Keratinocyte (primary cell): ENCODE data around the gene MAP3K5. TPM values are rescaled to one million over a fixed set of nuclear protein-coding genes. Genes with fewer than 3 reads are reported as not detected.

Experiments
- DNase-seq: peaks from one replicate; pipeline ENCODE4 v3.0.0-alpha.2; 2011; ENCODE audit warnings: low read depth, missing footprints, low spot score
- FAIRE-seq: peaks from 2 replicates; lab custom pipeline; 2011; peaks lifted over from hg19 to GRCh38; lab: Jason Lieb, UNC
- H2AFZ ChIP-seq: 2 replicates; pipeline ENCODE4 v1.6.0; 2012; ENCODE audit warnings: low read length, control low read depth, inconsistent platforms; ENCODE audit not compliant: control insufficient read depth
- H3K27ac ChIP-seq: 2 replicates; pipeline ENCODE4 v1.5.1; 2011; ENCODE audit warnings: low read length; ENCODE audit not compliant: control insufficient read depth, insufficient read depth
- H3K27me3 ChIP-seq: 3 replicates; pipeline ENCODE4 v1.6.0; 2011; ENCODE audit warnings: low read length; ENCODE audit not compliant: control insufficient read depth, insufficient read depth; ENCODE audit errors: extremely low read depth
- H3K36me3 ChIP-seq, 2 experiments: 2 replicates in 1 of 2; 3 replicates in 1 of 2; pipeline ENCODE4 v1.5.1; 2011; ENCODE audit warnings: low read length in 2 of 2, mild to moderate bottlenecking in 1 of 2; ENCODE audit not compliant: control insufficient read depth in 2 of 2, insufficient read depth in 2 of 2; ENCODE audit errors: extremely low read depth in 1 of 2
- H3K4me1 ChIP-seq: 3 replicates; pipeline ENCODE4 v1.5.1; 2011; ENCODE audit warnings: low read length; ENCODE audit not compliant: control insufficient read depth, insufficient read depth; ENCODE audit errors: extremely low read depth
- H3K4me2 ChIP-seq: 3 replicates; pipeline ENCODE4 v1.6.0; 2011; ENCODE audit warnings: low read depth, low read length; ENCODE audit not compliant: control insufficient read depth, insufficient read depth; ENCODE audit errors: extremely low read depth
- H3K4me3 ChIP-seq, 3 experiments: fragments of 200-600 bp in 1 of 3; sonication (generic) in 1 of 3; 2 replicates in 2 of 3; 3 replicates in 1 of 3; pipeline ENCODE4 v1.5.1; 2011 to 2016; ENCODE audit warnings: low read length in 3 of 3, mild to moderate bottlenecking in 3 of 3, control low read depth in 2 of 3, inconsistent platforms in 1 of 3, low read depth in 1 of 3, mixed read lengths in 1 of 3, mixed run types in 1 of 3, moderate library complexity in 1 of 3; ENCODE audit not compliant: control insufficient read depth in 2 of 3, insufficient read depth in 2 of 3; ENCODE audit errors: extremely low read depth in 1 of 3
- H3K79me2 ChIP-seq: 2 replicates; pipeline ENCODE4 v1.6.0; 2012; ENCODE audit warnings: low read length; ENCODE audit not compliant: control insufficient read depth, insufficient read depth
- H3K9ac ChIP-seq: 3 replicates; pipeline ENCODE4 v1.6.0; 2011; ENCODE audit warnings: low read length; ENCODE audit not compliant: control insufficient read depth, insufficient read depth; ENCODE audit errors: extremely low read depth
- H3K9me1 ChIP-seq: 3 replicates; pipeline ENCODE4 v1.6.0; 2011; ENCODE audit warnings: low read length; ENCODE audit not compliant: control insufficient read depth, insufficient read depth; ENCODE audit errors: extremely low read depth
- H3K9me3 ChIP-seq: 2 replicates; pipeline ENCODE4 v1.5.1; 2012; ENCODE audit warnings: low read depth, low read length; ENCODE audit not compliant: control insufficient read depth
- H4K20me1 ChIP-seq: 3 replicates; pipeline ENCODE4 v1.6.0; 2011; ENCODE audit warnings: low read length; ENCODE audit not compliant: control insufficient read depth, insufficient read depth; ENCODE audit errors: extremely low read depth
- CTCF ChIP-seq, 3 experiments: IDR thresholded peaks in 1 of 3; conservative IDR thresholded peaks in 1 of 3; optimal IDR thresholded peaks in 1 of 3; 2 replicates in 2 of 3; 3 replicates in 1 of 3; pipeline versions ENCODE3 to v1.5.1; 2011; ENCODE audit warnings: low read length in 3 of 3, mild to moderate bottlenecking in 3 of 3, moderate library complexity in 2 of 3, control low read depth in 1 of 3, inconsistent platforms in 1 of 3; ENCODE audit not compliant: insufficient read depth in 2 of 3; ENCODE audit errors: extremely low read depth in 1 of 3
- EZH2 ChIP-seq: IDR thresholded peaks from one replicate; pipeline ENCODE4 v1.6.1; 2012; ENCODE audit warnings: inconsistent platforms, mild to moderate bottlenecking, low read length, moderate library complexity
- dilution Hi-C: fragments of 300-500 bp; cut with MboI; formaldehyde crosslinking; loops from one replicate; pipeline ENCODE4 v1.7.0; 2020; ENCODE audit warnings: low sequenced_read_pairs; ENCODE audit not compliant: extremely low pct_ligation_motif_present
- polyA plus RNA-seq, 5 experiments: library from polyadenylated mRNA; depleted of rRNA in 3 of 5; stranded (reverse) in 3 of 5; stranded (forward) in 1 of 5; unstranded in 1 of 5; fragments of >200 nt; gene quantifications; 1 replicate in 1 of 5; 2 replicates in 3 of 5; 3 replicates in 1 of 5; pipeline versions ENCODE4 v1.2.1 to v1.2.3, GENCODE V29; 2011 to 2012; ENCODE audit warnings: missing spikeins in 2 of 5, low read depth in 1 of 5, low replicate concordance in 1 of 5

MAP3K5 gene
- polyA plus RNA-seq, 1 donor (not counting 4 experiments of a cell fraction or from before 2014, with no cell fraction given), result 3.4 TPM

GRCh38 chr6:136749359-136749997 lies 42.8 kb downstream of the MAP3K5 start:
- Histone ChIP-seq H3K4me1 (no peaks in the 10 kb centered on the region), H3K4me3 (no peak overlapping the region), H3K27ac (no peak overlapping the region), H3K9ac (no peak overlapping the region), H3K27me3 (no peaks in the 10 kb centered on the region), H3K9me3 (no peaks in the 10 kb centered on the region), H4K20me1 (no peaks in the 10 kb centered on the region), H3K9me1 (no peaks in the 10 kb centered on the region), H3K4me2 (no peak overlapping the region), H3K79me2 (no peaks in the 10 kb centered on the region), H2AFZ (no peak overlapping the region), H3K36me3 (no peaks in the 10 kb centered on the region)
- FAIRE-seq, result no peak
- TF ChIP-seq CTCF (optimal IDR thresholded peaks at IDR 0.05 in 1 of 3, IDR thresholded peaks at IDR 0.05 in 1 of 3, conservative IDR thresholded peaks at IDR 0.05 in 1 of 3; ENCODE audit: extremely low read depth in 1 of 3, insufficient read depth in 2 of 3, low read length in 3 of 3), result no peak
- no peak for TF ChIP-seq EZH2
- DNase-seq, result no peak
- dilution Hi-C loops, result no loop called here

GRCh38 chr6:136747507-136747906 lies 44.8 kb downstream of the MAP3K5 start:
- dilution Hi-C loops, result no loop called here
- DNase-seq, result no peak

More at GRCh38 chr6:136747507-136747906, 44.8 kb downstream of the MAP3K5 start:
- H3K27ac ChIP-seq, result no peak overlapping the region
- TF ChIP-seq EZH2 (no peak), CTCF (optimal IDR thresholded peaks at IDR 0.05 in 1 of 3, IDR thresholded peaks at IDR 0.05 in 1 of 3, conservative IDR thresholded peaks at IDR 0.05 in 1 of 3; ENCODE audit: extremely low read depth in 1 of 3, insufficient read depth in 2 of 3, low read length in 3 of 3) (no peak)
- no peak overlapping the region for H3K9ac ChIP-seq
- H3K27me3 ChIP-seq, result no peaks in the 10 kb centered on the region
- no peaks in the 10 kb centered on the region for H3K9me3 ChIP-seq
- no peaks in the 10 kb centered on the region for H4K20me1 ChIP-seq
- no peak overlapping the region for H3K4me3 ChIP-seq
- no peaks in the 10 kb centered on the region for H3K9me1 ChIP-seq
- no peaks in the 10 kb centered on the region for H3K4me1 ChIP-seq
- H3K36me3 ChIP-seq, result no peaks in the 10 kb centered on the region
- FAIRE-seq, result no peak
- H3K79me2 ChIP-seq, result no peaks in the 10 kb centered on the region
- no peak overlapping the region for H2AFZ ChIP-seq
- H3K4me2 ChIP-seq, result no peak overlapping the region
